HG03097 (cell line): ENCODE results near the gene TSPEAR.

Experiments
- ATAC-seq: cut with Tn5 transposase; IDR thresholded peaks from one replicate; pipeline ENCODE4 v1.9.1; 2021; ENCODE audit not compliant: unreplicated experiment, low FRiP score

TSPEAR gene

DNA sequence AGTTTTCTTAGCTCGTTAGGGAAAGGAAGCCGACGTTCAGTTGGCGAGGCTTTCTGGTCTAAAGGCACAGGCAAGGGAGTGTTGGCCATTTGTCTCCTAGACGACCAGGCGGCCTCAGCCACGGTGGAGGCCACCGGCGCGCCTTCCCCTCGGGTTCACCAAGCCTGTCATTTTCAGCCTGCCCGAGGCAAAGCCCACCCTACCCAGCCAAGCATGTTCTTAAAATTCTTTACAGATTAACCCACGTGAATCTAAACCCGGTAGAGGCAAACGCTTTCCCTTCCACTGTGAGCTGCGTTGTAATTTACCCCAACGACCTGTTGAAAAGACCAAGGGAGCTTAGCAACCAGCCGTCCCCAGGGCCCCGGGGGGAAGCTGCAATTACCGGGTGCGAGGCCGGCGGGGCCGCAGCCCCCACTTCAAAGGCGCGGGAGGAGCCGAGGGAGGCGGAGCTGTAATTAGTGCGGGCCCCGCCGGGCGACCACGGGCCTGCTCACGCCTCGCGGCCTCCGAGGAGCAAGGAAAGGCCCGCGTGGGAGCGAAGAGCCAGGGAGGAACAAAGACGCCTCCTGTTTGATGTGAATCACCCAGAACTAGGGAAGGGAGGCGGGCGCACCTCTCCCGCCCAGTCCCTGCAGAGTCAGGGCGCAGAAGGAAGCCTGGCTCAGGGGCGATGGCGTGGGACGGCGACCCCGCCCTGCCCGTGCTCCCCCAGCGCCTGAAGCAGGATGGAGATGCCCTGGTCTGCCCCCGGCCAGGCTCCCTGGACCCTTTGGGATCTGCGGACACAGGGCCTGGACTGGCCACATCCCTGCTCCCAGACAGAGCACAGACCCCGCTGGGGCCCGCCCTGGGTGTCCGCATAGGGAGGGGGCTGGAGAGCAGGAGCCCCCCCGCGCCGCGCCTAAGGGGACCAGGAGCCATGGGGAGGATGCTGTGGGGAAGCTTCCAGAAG lies 12.1 kb upstream of the TSPEAR start:
- ATAC-seq = no peak

DNA sequence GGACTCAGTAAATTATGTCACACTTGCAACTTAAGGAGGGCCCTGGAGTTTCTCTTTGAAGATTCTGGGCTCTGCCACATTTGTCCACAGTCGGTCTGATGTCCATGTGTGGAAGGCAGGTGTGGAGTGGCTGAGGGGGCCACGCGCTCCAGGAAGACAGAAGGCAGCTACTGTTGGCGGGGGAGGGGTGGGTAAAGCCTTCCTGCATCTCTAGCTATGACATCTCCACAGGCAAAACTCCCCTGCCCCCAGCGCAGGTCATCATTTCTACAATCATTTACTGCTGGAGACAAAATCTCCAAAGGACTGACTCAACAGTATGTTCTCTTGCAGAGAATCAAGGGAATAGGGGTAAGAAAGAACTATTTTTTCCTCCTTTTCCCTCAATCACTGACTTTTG lies 11.4 kb upstream of the TSPEAR start:
- ATAC-seq = no peak

- ATAC-seq = no peak
Measured at GRCh38 chr21:44720170-44720569, 8.8 kb upstream of the TSPEAR start.

DNA sequence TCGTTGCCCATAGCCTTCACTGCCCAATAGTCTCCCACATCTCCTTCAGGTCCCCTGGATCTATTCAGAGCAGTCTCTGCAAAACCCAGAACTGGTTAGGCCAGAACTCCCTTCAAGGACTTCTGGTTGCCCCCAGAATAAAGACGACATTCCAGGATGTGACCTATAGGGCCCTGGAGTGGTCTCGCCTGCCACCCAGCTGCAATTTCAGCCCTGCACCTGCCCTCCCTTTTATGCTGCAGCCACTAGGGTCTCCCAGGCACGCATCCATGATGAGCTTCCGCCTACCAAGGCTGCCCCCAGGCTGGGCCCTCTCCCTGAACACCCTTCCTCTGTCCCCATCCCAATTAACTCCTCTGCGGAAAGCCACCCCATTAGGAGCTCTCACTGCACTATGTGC lies 7.2 kb upstream of the TSPEAR start:
- ATAC-seq = no peak

GRCh38 chr21:44718093-44718492 lies 6.7 kb upstream of the TSPEAR start:
- ATAC-seq = no peak

GRCh38 chr21:44716984-44717383 lies 5.6 kb upstream of the TSPEAR start:
- ATAC-seq = no peak

DNA sequence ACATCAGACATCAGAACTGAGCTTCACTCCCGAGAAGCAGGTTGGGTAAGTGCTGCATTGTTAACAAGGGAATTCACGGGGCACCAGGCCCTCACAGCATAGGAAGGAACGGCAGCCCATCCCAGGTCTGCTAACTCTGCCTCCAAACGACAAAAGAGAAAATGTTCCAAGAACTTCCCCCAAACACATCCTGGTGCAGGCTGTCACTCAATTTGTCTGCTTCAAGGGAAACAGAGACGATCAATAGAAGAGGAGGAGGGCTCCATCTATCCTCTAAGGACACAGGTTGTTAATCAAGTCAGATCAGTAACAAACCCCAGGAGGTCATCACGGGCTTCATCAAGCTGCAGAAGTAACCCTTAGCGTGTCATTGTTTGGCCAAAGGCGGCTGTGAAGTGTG lies 3.5 kb upstream of the TSPEAR start:
- no peak for ATAC-seq

DNA sequence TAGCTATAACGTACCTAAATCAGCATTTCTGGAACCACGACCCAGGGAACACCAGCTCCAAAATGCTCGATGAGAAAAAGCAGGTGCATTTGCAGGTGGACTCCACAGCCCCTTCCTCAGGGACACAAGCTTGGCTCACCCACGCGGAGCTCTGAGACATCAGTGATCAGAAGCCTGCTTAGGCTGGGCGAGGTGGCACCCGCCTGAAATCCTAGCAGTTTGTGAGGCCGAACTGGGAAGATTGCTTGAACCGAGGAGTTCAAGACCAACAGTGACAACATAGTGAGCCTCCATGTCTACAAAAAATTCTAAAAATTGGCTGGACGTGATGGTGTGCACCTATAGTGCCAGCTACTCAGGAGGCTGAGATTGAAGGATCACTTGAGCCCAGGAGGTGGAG lies 2.5 kb upstream of the TSPEAR start:
- ATAC-seq = no peak

DNA sequence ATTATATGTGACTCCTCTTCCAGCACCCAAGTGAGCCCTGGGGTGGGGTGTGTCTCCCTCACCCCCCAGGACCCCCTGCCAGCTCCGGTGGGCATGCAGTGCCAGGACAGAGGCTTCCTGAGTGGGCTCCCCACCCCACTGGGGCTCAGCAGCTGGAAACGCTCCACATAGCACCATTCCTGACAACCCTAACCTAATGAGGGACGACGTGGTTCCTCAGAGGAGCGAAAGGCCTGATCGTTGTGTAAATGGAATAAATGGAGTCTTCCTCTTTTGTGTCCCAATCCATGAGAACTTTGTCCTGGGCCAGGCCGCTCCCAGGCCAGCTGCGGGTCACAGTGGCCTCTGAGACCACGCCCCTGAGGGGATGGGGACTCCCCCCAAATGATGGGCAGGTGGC lies 1.8 kb upstream of the TSPEAR start:
- ATAC-seq = no peak

DNA sequence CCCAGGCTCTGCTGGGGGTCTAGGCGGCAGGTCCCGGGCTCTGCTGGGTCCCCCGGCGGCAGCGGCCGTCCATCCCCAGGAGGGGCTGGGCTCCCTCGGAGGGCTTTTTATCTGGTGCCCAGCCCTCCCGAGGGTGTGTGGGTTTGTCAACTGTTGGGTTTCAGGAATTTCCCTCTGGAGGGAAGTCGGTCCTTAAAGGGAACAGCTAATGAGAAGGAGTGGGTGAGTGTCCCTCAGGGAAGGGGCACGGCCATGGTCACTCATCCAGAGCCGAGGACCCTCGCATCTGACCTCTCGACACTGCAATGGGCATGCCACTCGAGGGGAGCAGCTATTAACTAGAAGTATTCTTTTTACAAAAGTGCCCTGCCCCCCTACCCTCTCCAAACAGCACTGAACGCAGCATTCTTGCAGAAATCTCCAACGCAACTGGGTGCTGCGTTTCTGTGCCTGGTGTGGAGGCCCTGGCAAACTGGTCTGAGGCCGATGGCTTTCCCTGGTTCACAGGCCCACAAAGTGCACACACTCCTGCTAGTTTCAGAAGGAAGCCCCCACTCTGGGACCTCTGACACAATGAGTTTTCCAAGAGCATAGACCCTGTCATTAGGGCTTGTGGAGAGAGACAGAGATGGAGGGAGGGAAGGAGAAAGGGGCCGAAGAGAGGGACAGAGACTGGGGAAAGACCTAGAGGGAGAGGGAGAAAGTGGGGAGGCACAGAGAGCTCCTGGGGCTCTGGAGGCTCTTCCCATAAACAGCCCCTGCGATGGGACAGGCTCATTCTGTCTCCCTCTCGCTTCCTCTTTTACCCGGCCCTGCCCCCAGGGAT lies 1.0 kb upstream of the TSPEAR start:
- no peak for ATAC-seq

DNA sequence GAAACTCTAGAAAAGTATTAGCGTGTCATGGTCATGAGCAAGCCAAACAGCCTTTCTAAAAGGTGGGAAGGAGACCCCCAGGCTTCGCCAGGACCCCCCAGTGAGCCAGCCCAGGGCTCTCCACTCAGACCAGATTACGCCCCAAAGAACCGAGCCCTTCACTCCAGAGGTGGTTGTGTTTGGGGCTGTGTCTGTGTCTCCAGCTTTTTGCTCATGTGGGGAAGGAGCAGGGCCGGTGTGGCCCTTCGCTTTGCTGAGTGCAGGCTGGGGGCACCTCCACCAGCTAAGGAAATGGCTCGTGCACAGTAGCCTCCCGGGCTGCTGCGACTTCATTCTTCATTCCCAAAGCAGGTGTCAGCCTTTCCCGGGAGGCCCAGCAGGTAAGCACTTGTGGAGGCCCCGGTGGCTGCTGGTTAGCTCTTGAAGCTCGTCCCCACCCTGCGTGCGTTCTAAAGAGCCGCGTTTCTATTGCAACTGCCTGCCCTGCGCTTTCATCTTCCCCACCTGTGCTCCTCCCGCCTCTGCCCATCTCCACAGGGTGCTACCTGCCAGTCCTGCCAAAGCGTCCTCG lies 531 bp downstream of the TSPEAR start:
- ATAC-seq = no peak

DNA sequence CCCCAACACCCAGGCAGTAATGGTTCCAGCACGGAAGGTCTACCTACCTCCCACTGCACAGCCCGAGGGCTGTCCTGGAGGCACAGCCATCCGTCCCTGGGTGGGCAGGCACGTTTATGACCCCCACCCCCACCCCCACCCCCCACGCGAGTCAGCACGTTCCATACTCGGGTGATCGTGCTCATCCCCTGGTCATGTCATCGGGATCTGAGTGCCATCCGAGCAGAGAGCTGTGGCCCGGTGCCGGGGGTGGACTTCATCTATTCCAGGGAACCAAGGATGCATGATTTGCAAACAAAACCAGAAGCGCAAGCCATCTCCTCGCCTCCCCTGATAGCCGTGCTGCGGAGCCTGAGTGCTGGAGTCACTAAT lies 1.1 kb downstream of the TSPEAR start:
- ATAC-seq = no peak

GRCh38 chr21:44709426-44710293 lies 1.7 kb downstream of the TSPEAR start:
- ATAC-seq = no peak

GRCh38 chr21:44708866-44709425 lies 2.4 kb downstream of the TSPEAR start:
- ATAC-seq = no peak

DNA sequence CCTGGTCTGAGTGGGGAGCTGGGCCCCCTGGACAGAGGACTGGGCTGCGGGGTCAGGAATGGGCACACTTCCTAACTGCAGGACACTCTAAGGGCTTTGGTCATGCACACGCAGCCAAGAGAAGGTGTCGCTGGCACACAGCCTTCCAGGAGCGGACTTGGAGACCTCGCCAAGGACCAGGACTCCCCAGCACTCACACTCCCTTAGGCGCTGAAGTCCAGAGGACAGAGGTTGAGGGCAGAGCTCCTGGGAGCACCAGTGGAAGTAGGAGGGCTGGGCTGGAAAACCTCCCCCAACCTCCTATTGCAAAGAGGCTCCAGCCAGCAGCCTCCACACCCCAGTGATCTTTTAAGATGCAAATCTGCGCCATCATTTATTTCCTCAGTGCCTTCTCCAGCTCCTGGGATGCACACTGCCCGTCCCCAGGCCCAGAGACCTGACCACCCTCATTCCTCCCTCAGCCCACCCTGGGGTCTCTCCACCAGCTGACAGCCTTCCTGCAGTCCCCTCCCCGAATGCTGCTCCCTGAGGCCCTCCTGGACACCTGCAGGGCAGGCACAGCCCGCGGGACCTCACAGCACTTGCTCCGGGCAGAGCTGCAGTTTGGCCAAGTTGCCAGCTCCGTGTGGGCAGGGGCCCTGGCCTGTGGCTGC lies 3.0 kb downstream of the TSPEAR start:
- ATAC-seq = no peak

DNA sequence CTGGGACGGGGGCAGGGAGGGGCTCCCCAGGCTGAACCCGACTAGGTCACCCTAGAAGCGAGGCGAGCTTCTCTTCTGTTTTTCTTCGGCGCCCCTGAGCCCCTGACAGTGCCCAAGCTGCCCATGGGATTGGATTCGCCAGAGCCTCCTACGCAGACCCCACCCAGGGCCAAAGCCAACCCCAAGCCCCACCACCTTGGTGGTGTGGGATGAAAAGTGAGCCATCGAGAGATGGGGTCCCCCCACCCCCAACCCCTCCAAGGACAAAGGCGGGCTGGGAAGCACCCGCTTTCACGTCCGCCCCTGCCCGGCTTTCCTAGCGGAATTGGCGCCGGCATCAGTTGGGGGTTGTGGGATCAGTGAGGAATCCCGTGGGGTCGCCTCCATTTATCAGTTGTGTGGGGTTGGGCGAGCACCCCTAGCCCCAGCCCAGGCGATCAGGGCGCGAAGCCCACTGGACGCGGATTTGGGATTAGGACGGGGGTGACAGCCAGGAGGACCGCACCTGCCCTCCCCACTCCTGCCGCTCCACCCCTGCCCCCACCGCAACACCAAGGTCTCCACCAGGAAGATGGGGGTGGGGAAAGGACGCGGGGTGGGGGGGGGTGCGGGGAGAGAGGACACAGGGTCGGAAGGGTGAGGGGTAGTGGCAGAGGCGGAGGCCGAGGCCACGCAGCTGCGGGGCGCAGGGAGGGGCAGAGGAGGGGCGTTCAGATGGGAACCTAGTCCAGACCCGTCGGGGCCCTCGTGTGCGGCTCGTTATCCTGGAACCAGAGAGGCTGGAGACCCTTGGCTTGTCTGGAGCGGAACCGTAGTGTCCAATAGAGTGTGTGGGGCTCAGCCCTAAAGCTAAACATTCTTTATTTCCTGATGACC lies 4.4 kb downstream of the TSPEAR start:
- no peak for ATAC-seq

DNA sequence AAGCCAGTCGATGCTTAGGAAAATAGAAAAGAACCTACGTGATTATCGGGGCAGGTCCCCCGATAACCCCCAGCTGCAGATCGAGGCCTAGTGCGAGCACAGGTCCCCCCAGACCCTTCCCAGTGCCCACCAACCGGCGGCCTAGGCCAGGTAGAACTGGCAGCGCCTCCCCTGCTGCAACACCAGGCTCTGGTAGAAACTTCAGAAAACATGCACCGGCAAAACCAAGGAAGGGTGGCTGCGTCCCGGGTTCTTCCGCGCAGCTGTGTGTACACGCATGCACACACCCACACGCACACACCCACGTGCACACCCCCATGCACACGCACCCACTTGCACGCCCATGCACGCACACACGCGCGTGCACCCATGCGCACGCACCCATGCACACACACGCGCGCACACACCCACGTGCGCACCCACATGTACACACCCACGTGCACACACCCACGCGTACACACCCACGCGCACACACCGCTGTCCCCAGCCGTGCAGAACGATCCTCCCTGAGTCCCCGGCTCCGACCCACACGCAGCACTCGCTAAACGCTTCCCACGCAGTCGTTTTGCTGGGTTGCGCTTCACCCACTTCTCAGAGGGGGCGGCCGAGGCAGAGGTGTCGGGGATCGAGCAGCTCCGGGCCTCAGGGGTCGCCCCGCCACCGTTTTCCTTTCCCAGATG lies 5.2 kb downstream of the TSPEAR start:
- no peak for ATAC-seq

- ATAC-seq = no peak
Measured at GRCh38 chr21:44704636-44705001, 6.8 kb downstream of the TSPEAR start.
